ENCODE measurements around the gene FANCC. TPM values are rescaled to one million over a fixed set of nuclear protein-coding genes. Genes with fewer than 3 reads are reported as not detected.

FANCC gene
- total and polyA plus RNA-seq, 12 donors, result 1.9 to 6.1 (median 3.3) TPM

GRCh38 chr9:95115104-95115503 is 202.4 kb downstream of the FANCC start:
- WGBS, 4 donors, result 94 to 100% (median 97%) methylated on average over 6 of the region's 6 CpGs
- no peaks in the 10 kb centered on the region for H3K9me3 ChIP-seq (replicated peaks in 1 of 3)
- no peaks in the 10 kb centered on the region for H3K36me3 ChIP-seq (replicated peaks in 1 of 2)
- H3K27me3 ChIP-seq, result no peaks in the 10 kb centered on the region
- H3K4me3 ChIP-seq, result no peak overlapping the region
- H3K27ac ChIP-seq, result no peak overlapping the region
- DNase-seq, result no peak
- no peak for TF ChIP-seq CTCF (IDR thresholded peaks at IDR 0.05)
- TF ChIP-seq POLR2A (IDR thresholded peaks at IDR 0.05), result no peak
- no peaks in the 10 kb centered on the region for H3K4me1 ChIP-seq (replicated peaks in 1 of 2)
- intact Hi-C loops (cut with DNase I), result no loop called here

DNA sequence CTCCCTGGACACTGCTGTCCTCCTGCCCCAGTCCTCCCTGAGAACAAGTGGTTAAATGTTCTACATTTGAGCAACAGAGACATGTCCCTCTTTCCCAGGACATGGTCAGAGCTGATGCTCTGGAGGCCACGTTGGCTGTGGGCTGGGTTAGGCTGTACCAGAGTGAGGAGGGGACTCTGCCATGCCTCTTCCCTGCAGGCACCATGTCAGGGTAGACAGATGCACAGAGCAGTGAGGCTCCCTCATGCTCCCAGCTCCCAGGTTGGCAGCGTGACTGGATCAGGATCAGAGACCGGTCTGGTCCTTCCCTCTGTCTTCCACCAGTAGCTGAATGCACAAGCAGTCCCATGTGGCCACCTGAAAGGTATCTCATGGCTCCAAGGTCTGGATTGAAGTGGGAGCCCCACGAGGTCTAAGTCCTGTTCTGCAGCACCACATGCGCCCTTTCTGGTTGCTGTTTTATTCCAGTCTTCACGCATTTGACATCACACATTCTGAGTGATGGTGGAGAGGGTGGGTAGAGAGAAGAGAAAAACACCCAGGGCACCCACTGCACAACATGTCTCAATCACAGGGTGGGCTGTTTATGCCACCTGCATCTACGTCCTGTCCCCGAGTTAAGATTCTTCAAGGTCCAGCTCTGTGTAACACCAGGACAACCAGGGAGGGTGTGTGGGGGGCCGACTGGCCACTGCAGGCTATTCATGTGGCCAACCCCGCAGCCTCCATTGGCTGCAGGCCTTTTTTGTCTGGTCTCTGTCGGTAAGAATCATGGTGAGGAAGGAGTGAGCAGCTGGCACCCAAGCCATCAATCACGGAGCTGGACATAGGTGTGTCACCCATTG is 204.9 kb downstream of the FANCC start:
- no peak for DNase-seq
- Histone ChIP-seq H3K9me3 (replicated peaks in 1 of 3) (no peaks in the 10 kb centered on the region), H3K4me1 (replicated peaks in 1 of 2) (peaks cover 0 to 8% of the 10 kb centered on the region in 2 donors), H3K27me3 (no peaks in the 10 kb centered on the region), H3K27ac (no peak overlapping the region), H3K36me3 (replicated peaks in 1 of 2) (no peaks in the 10 kb centered on the region), H3K4me3 (no peak overlapping the region)
- intact Hi-C loops (cut with DNase I), result no loop called here
- WGBS, 4 donors, result 88 to 94% (median 94%) methylated on average over 9 to 12 of the region's 12 CpGs
- TF ChIP-seq POLR2A (IDR thresholded peaks at IDR 0.05), result no peak
- no peak for TF ChIP-seq CTCF (IDR thresholded peaks at IDR 0.05)

DNA sequence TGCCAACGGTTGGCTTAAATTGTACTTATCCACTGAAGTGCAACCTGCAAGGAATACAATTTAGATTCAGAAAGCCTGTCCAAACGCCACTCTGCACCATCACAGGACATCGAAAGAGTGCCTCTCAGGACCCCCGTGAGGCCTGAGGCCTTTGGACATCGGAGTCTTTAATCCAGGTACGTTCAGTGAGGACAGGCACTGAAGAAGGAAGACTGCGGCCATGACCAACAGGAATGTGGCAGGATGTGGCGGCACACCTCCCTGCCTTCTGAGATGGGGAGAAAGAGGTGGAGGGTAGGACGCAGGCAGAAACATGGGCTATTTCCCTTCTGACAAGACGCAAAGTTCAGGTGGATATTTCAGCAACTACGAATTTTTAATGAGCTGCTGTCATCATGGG is 205.8 kb downstream of the FANCC start:
- Histone ChIP-seq H3K36me3 (replicated peaks in 1 of 2) (peaks cover 0 to under 1% of the 10 kb centered on the region in 2 donors), H3K4me1 (replicated peaks in 1 of 2) (peaks cover 0 to 16% of the 10 kb centered on the region in 2 donors)

More for the DNA sequence above, 205.8 kb downstream of the FANCC start:
- no peaks in the 10 kb centered on the region for H3K27me3 ChIP-seq
- TF ChIP-seq CTCF (IDR thresholded peaks at IDR 0.05) (no peak), POLR2A (IDR thresholded peaks at IDR 0.05) (no peak)
- 91 to 97% (median 95%) methylated on average over 11 of the region's 11 CpGs for WGBS, 4 donors
- no peak overlapping the region for H3K4me3 ChIP-seq
- no peaks in the 10 kb centered on the region for H3K9me3 ChIP-seq (replicated peaks in 1 of 3)
- no peak for DNase-seq
- H3K27ac ChIP-seq, result no peak overlapping the region
- intact Hi-C loops (cut with DNase I), result no loop called here
